Psoas muscle (tissue), 8 donors: ENCODE data around the gene RAD23B. TPM values are rescaled to one million over a fixed set of nuclear protein-coding genes. Genes with fewer than 3 reads are reported as not detected.

Source experiments
- ATAC-seq, 4 donors: fragments of 200-7000 bp; cut with Tn5 transposase; one replicate each; pipeline ENCODE4 v1.9.1; 2020; ENCODE audit warnings: moderate library complexity in 3 of 4, mild to moderate bottlenecking in 2 of 4
- DNase-seq, 2 donors: peaks; one replicate each; pipeline ENCODE4 v3.0.0-alpha.2; 2020
- H3K27ac ChIP-seq: fragments of 200-600 bp; one replicate; pipeline ENCODE4 v1.8.0; 2022
- H3K27me3 ChIP-seq, 3 donors: fragments of 200-600 bp in 1 of 3; one replicate each; pipeline versions ENCODE4 v1.6.1 to v1.8.0; 2013 to 2022; ENCODE audit warnings: low read length in 2 of 3, mild to moderate bottlenecking in 2 of 3, moderate library complexity in 1 of 3; ENCODE audit not compliant: insufficient read depth in 3 of 3
- H3K36me3 ChIP-seq, 2 donors: fragments of 200-600 bp in 1 of 2; one replicate each; pipeline versions ENCODE4 v1.6.1 to v1.8.0; 2013 to 2022; ENCODE audit warnings: low read depth in 1 of 2, mild to moderate bottlenecking in 1 of 2, moderate library complexity in 1 of 2; ENCODE audit not compliant: insufficient read depth in 1 of 2
- H3K4me1 ChIP-seq: fragments of 200-600 bp; one replicate; pipeline ENCODE4 v1.8.0; 2022
- H3K4me3 ChIP-seq: fragments of 200-600 bp; one replicate; pipeline ENCODE4 v1.8.0; 2022; ENCODE audit warnings: mild to moderate bottlenecking
- H3K9me3 ChIP-seq: fragments of 200-600 bp; one replicate; pipeline ENCODE4 v1.8.0; 2022
- WGBS, 3 donors: extraction: QIAGEN DNeasy Blood & Tissue Kit; methylation state at CpG; one replicate each; pipeline versions ENCODE4 v1.1.6 to v1.1.7; 2013; 5-methylcytosine and 5-hydroxymethylcytosine counted together
- intact Hi-C, 2 donors: fragments of 100-400 bp; cut with DNase I; formaldehyde crosslinking; loops; one replicate each; pipeline versions ENCODE4 v1.11.0 to v1.14.2; 2022
- polyA plus RNA-seq, 3 donors: library from polyadenylated mRNA; stranded (reverse); fragments of 200-250 nt; gene quantifications; one replicate each; pipeline ENCODE4 v1.2.3, GENCODE V29; 2013
- total RNA-seq, 4 donors: library from RNA; stranded (reverse); fragmentation: NEBNext Ultra II Directional in 2 of 4; extraction: Animal tissue kit (Norgen Biotek cat#: 25700) in 2 of 4; gene quantifications; one replicate each; pipeline versions ENCODE4 v1.2.1 to v1.2.4, GENCODE V29; 2021 to 2023
- TF ChIP-seq, protein P1 (sequence below): fragments of 200-600 bp; IDR thresholded peaks from one replicate; pipeline ENCODE4 v1.8.0; 2022; ENCODE audit warnings: antibody characterized with exemption
- donor health status: healthy with polysubstance abuse.
- donor health status: DM: no; HTN: no; CAD: no; lungs with moderate emphysema.
- donor health status: Bipolar disorder and iron deficiency.
- donor health status: healthy.
- donor health status: DM: yes; HTN: yes; CAD: no.
- donor health status: DM: no; HTN: no; CAD: no.
- donor health status: DM: no; HTN: no; CAD: no.
- donor health status: DM: yes; HTN: yes; CAD: no.

The RAD23B gene
- total and polyA plus RNA-seq, 7 donors = 126 to 283 (median 225) TPM

DNA sequence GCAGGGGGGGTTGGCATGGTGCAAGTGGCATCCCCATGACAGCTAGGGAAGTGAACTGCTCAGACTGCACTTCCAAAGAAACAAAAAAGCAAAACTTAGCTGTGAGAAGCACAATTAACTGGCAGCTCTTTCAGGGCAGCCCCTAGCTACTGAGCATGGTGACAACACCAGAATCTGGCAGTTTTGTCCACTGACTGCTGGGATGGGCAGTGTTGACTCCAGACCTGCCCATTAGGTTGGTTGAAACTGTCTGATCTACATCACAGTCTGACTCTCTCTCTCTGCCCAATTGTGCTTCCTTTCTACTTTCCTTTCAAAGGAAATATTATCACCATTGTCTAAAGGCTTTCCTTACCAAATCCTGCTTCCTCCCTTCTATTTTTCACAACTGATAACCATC, 12.5 kb upstream of the RAD23B start:
- DNase-seq (no peak), ATAC-seq (no peak)
- no peaks in the 10 kb centered on the region for H3K27me3 ChIP-seq
- H3K27ac ChIP-seq = no peak overlapping the region
- TF ChIP-seq, protein P1, sequence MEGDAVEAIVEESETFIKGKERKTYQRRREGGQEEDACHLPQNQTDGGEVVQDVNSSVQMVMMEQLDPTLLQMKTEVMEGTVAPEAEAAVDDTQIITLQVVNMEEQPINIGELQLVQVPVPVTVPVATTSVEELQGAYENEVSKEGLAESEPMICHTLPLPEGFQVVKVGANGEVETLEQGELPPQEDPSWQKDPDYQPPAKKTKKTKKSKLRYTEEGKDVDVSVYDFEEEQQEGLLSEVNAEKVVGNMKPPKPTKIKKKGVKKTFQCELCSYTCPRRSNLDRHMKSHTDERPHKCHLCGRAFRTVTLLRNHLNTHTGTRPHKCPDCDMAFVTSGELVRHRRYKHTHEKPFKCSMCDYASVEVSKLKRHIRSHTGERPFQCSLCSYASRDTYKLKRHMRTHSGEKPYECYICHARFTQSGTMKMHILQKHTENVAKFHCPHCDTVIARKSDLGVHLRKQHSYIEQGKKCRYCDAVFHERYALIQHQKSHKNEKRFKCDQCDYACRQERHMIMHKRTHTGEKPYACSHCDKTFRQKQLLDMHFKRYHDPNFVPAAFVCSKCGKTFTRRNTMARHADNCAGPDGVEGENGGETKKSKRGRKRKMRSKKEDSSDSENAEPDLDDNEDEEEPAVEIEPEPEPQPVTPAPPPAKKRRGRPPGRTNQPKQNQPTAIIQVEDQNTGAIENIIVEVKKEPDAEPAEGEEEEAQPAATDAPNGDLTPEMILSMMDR = no peak
- peaks cover 4% of the 10 kb centered on the region for H3K9me3 ChIP-seq
- intact Hi-C loops = no loop called here
- no peaks in the 10 kb centered on the region for H3K4me1 ChIP-seq
- no peak overlapping the region for H3K4me3 ChIP-seq
- H3K36me3 ChIP-seq = no peaks in the 10 kb centered on the region

DNA sequence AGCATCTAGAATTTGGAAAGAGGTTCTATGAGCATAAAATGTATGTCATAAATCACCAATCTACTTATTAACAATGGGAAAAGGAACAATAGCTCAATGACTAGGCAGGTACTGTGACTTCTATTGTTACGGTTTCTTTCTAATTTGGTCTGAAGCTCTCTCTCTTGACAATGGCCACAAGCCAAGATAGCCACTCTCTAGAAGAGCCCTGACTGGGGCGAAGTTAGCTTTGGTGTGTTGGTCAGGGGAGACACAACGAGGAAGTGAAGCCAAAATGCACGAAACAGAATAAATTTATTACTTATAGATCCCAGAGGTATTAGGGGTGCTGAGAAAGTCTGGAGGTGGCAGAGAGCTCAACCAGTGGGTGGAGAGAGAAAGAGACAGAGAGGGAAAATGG, 9.4 kb upstream of the RAD23B start:
- no peaks in the 10 kb centered on the region for H3K9me3 ChIP-seq
- intact Hi-C loops = no loop called here
- WGBS, 3 donors = 83 to 85% (median 85%) methylated on average over 4 of the region's 4 CpGs
- ATAC-seq = no peak
- no peak for DNase-seq
- H3K27ac ChIP-seq = no peak overlapping the region
- H3K4me3 ChIP-seq = no peak overlapping the region
- no peaks in the 10 kb centered on the region for H3K27me3 ChIP-seq
- TF ChIP-seq, protein P1 = no peak
- no peaks in the 10 kb centered on the region for H3K36me3 ChIP-seq
- H3K4me1 ChIP-seq = peaks cover 8% of the 10 kb centered on the region

DNA sequence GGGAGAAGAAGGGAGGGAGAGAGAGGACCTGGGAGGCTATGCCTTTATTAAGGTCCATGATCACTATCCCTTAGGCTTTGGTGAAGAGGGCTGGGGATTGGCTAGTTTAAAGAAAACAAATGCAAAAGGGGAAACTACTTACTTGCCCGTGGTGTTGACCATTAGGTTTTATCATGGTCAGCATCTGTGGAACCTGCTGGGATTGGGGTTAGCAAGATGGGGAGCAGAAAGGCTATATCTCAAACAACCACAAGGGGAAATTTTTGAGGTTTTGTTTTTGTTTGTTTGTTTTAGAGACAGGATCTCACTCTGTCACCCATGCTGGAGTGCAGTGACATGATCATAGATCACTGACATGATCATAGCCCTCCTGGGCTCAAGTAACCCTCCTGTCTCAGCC, 9.0 kb upstream of the RAD23B start:
- intact Hi-C loops = no loop called here
- no peak overlapping the region for H3K4me3 ChIP-seq
- DNase-seq (no peak), ATAC-seq (no peak)
- H3K4me1 ChIP-seq = peaks cover 8% of the 10 kb centered on the region
- no peaks in the 10 kb centered on the region for H3K9me3 ChIP-seq
- WGBS, 3 donors = 88 to 90% (median 89%) methylated on average over 1 of the region's 1 CpG
- H3K27me3 ChIP-seq = no peaks in the 10 kb centered on the region
- H3K36me3 ChIP-seq = no peaks in the 10 kb centered on the region
- TF ChIP-seq, protein P1 = no peak
- H3K27ac ChIP-seq = no peak overlapping the region

DNA sequence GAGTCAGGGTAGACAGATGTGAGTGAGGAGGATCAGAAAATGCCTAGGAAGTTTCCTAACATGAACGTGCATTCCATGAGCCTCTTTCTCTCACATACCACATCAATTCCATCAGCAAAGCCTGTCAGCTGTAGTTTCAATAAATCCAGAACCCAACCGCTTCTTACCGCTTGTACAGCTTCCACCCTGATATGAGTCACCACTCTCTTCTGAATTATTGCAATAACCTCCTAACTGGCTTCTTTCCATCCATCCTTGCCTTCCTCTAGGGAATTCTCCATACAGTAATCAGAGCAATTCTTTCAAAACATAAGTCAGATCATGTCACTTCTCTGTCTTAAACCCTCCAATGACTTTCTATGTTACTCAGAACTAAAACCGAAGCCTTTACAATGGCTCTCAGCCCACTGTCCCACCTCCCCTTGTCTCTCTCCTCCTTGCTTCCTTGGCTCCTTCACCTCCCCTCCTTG, 8.1 kb upstream of the RAD23B start:
- no peaks in the 10 kb centered on the region for H3K27me3 ChIP-seq
- no peak overlapping the region for H3K4me3 ChIP-seq
- no peaks in the 10 kb centered on the region for H3K36me3 ChIP-seq
- 46 to 57% (median 46%) methylated on average over 4 of the region's 4 CpGs for WGBS, 3 donors
- DNase-seq = no peak
- intact Hi-C loops = no loop called here
- H3K27ac ChIP-seq = no peak overlapping the region
- TF ChIP-seq, protein P1 = no peak
- H3K4me1 ChIP-seq = peaks cover 8% of the 10 kb centered on the region
- peak; percentile 59 to 93 (median 78) for ATAC-seq
- no peaks in the 10 kb centered on the region for H3K9me3 ChIP-seq

DNA sequence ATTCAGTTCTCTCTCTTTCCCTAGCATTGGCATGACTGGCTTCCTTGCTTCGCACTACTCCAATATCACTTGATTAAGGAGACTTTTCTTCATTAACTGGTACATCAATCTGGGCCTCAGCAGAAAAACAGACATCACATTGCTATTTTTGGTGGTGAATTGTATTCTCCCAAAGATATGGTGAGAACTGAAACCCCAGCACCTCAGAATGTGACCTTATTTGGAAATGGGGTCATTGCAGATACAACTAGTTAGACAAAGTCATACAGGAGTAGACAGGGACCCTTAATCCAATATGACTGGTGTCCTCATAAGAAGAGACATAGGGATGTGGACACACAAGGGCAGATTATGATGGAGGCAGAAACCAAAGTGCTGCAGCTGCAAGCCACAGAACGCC, 7.5 kb upstream of the RAD23B start:
- ATAC-seq (no peak), DNase-seq (no peak)
- TF ChIP-seq, protein P1 = no peak
- Histone ChIP-seq H3K4me3 (no peak overlapping the region), H3K4me1 (peaks cover 8% of the 10 kb centered on the region), H3K27ac (no peak overlapping the region), H3K27me3 (no peaks in the 10 kb centered on the region), H3K9me3 (no peaks in the 10 kb centered on the region), H3K36me3 (no peaks in the 10 kb centered on the region)
- intact Hi-C loops = no loop called here
- WGBS, 3 donors = 67 to 79% (median 67%) methylated on average over 2 of the region's 2 CpGs
